OCI-LY1 (cell line): Measurements from ENCODE around the gene HERPUD1.

ENCODE experiments used
- H2AFZ ChIP-seq: fragments of 200-600 bp; sonication (generic), shearing (Covaris generic); 2 replicates; pipeline ENCODE4 v1.6.0; 2014; ENCODE audit warnings: antibody characterized with exemption, mild to moderate bottlenecking, low read length
- H3F3A ChIP-seq: fragments of 200-600 bp; sonication (generic), shearing (Covaris generic); 2 replicates; pipeline ENCODE4 v1.6.0; 2014; ENCODE audit warnings: mild to moderate bottlenecking, antibody characterized with exemption, low read length, moderate library complexity; ENCODE audit not compliant: insufficient read depth
- H3K27ac ChIP-seq: fragments of 200-600 bp; sonication (generic); 2 replicates; pipeline ENCODE4 v1.5.1; 2014; ENCODE audit warnings: low read length, mixed run types, mild to moderate bottlenecking, low read depth; ENCODE audit not compliant: poor library complexity, severe bottlenecking
- H3K27me3 ChIP-seq: fragments of 200-600 bp; sonication (generic); 2 replicates; pipeline ENCODE4 v1.6.0; 2014; ENCODE audit warnings: antibody characterized with exemption, mild to moderate bottlenecking, low read length, moderate library complexity; ENCODE audit not compliant: insufficient read depth
- H3K36me3 ChIP-seq: fragments of 200-600 bp; sonication (generic); 2 replicates; pipeline ENCODE4 v1.6.1; 2014; ENCODE audit warnings: mild to moderate bottlenecking, antibody characterized with exemption, low read length, moderate library complexity, mixed read lengths; ENCODE audit not compliant: insufficient read depth
- H3K4me1 ChIP-seq: fragments of 200-600 bp; sonication (generic); 2 replicates; pipeline ENCODE4 v1.5.1; 2014; ENCODE audit warnings: mild to moderate bottlenecking, low read length, moderate library complexity; ENCODE audit not compliant: insufficient read depth, severe bottlenecking
- H3K4me2 ChIP-seq: fragments of 200-600 bp; sonication (generic), shearing (Covaris generic); 2 replicates; pipeline ENCODE4 v1.6.1; 2014; ENCODE audit warnings: low read length
- H3K4me3 ChIP-seq: fragments of 200-600 bp; sonication (generic); 2 replicates; pipeline ENCODE4 v1.5.1; 2014; ENCODE audit warnings: low read length, low read depth, mild to moderate bottlenecking, mixed read lengths; ENCODE audit not compliant: poor library complexity, severe bottlenecking
- H3K79me2 ChIP-seq: fragments of 200-600 bp; shearing (Covaris generic); 2 replicates; pipeline ENCODE4 v1.6.1; 2016; ENCODE audit warnings: mixed run types, low read length, mixed read lengths; ENCODE audit not compliant: insufficient read depth
- H3K9ac ChIP-seq: fragments of 200-600 bp; sonication (generic), shearing (Covaris generic); 2 replicates; pipeline ENCODE4 v1.6.1; 2014; ENCODE audit warnings: mild to moderate bottlenecking, low read length, mixed read lengths
- H3K9me2 ChIP-seq: fragments of 200-600 bp; sonication (generic), shearing (Covaris generic); 2 replicates; pipeline ENCODE4 v1.6.1; 2014; ENCODE audit warnings: low read depth, mild to moderate bottlenecking, low read length, mixed read lengths
- H3K9me3 ChIP-seq: fragments of 200-600 bp; shearing (Covaris generic); 2 replicates; pipeline ENCODE4 v1.6.1; 2014; ENCODE audit warnings: low read length, mixed read lengths
- H4K20me1 ChIP-seq: fragments of 200-600 bp; sonication (generic), shearing (Covaris generic); 2 replicates; pipeline ENCODE4 v1.6.0; 2016; ENCODE audit warnings: mild to moderate bottlenecking, low read length; ENCODE audit not compliant: insufficient read depth
- EZH2 ChIP-seq: fragments of 200-600 bp; sonication (generic), shearing (Covaris generic); IDR thresholded peaks from 2 replicates; pipeline ENCODE4 v1.8.0; 2017; ENCODE audit warnings: borderline replicate concordance, mixed run types, mild to moderate bottlenecking, antibody characterized with exemption, low read length, moderate library complexity, mixed read lengths
- TF ChIP-seq, protein P1 (sequence below): fragments of 200-600 bp; sonication (generic), shearing (Covaris generic); IDR thresholded peaks from 2 replicates; pipeline ENCODE4 v1.5.1; 2017; ENCODE audit warnings: mild to moderate bottlenecking, antibody characterized with exemption, low read length, moderate library complexity, mixed read lengths

The HERPUD1 gene

DNA sequence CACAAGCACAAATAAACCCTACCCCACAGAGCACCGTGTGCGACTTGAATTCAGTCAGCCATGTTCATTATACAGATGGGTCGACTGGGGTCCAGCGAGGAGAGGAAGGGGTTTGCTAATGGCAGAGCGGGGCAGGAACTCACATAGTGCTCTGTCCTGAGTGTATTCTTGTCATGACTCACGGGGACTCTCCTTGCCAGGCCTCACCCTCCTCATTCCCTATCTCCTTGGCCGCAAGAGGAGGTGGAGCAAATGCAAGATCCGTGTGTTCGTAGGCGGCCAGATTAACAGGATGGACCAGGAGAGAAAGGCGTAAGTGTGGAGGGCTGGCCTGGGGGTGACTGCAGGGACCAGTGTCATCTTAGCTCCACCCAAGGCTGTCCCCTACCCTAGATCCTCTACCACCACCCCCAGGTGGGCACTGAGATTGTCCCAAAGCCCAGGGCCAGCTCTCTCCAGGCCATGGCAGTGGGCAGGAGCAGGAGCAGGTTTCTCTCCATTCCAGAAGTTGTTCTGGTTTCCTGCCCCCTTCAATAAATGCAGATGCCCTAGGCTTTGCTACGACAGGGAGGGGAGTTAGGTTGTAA lies 37.5 kb upstream of the HERPUD1 start:
- Histone ChIP-seq H3K4me2 (no peak overlapping the region), H3K9ac (no peak overlapping the region), H2AFZ (no peak overlapping the region), H3K27me3 (peaks cover 7% of the 10 kb centered on the region; the same call in 1 of the 2 replicates), H3K36me3 (no peaks in the 10 kb centered on the region), H3K9me3 (no peaks in the 10 kb centered on the region), H3K27ac (no peak overlapping the region), H3K4me1 (peaks cover under 1% of the 10 kb centered on the region), H4K20me1 (no peaks in the 10 kb centered on the region), H3K9me2 (no peaks in the 10 kb centered on the region), H3F3A (no peaks in the 10 kb centered on the region), H3K4me3 (no peak overlapping the region), H3K79me2 (no peaks in the 10 kb centered on the region)
- TF ChIP-seq, protein P1, sequence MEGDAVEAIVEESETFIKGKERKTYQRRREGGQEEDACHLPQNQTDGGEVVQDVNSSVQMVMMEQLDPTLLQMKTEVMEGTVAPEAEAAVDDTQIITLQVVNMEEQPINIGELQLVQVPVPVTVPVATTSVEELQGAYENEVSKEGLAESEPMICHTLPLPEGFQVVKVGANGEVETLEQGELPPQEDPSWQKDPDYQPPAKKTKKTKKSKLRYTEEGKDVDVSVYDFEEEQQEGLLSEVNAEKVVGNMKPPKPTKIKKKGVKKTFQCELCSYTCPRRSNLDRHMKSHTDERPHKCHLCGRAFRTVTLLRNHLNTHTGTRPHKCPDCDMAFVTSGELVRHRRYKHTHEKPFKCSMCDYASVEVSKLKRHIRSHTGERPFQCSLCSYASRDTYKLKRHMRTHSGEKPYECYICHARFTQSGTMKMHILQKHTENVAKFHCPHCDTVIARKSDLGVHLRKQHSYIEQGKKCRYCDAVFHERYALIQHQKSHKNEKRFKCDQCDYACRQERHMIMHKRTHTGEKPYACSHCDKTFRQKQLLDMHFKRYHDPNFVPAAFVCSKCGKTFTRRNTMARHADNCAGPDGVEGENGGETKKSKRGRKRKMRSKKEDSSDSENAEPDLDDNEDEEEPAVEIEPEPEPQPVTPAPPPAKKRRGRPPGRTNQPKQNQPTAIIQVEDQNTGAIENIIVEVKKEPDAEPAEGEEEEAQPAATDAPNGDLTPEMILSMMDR: no peak
- no peak for TF ChIP-seq EZH2

DNA sequence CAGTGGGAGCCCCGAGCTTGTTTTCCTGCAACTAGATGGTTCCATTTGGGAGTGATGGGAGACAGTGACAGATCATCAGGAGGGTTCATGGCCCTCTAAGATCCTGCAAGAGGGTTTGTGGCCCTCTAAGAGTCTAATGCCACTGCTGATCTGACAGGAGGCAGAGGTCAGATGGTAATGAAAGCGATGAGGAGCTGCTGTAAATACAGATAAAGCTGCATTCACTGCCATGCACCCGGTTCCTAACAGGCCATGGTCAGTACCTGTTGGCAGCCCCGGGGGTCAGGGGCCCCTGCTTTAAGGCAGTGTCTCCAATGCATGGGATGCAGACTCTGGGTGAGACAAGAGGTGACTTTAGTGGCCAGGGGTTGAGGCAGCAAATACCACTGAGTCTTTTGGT lies 36.1 kb upstream of the HERPUD1 start:
- TF ChIP-seq EZH2: no peak
- TF ChIP-seq, protein P1: no peak
- no peaks in the 10 kb centered on the region for H3K36me3 ChIP-seq

DNA sequence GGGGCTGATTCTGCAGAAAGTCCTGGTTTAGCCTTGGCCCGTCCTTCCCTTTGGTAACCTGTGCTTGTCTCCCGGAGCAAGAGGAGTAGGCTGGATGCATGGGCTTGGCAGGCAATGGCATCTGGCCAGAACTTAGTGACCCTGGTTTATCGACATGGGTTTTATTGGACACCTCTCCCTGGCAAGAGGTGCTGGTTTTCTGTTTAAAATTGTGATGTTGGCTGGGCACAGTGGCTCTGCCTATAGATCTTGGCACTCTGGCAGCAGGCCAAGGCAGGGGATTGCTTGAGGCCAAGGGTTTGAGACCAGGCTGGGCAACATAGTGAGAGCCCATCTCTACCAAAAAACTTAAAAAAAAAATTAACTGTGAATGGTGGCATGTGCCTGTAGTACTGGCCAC lies 35.7 kb upstream of the HERPUD1 start:
- Histone ChIP-seq H3K79me2 (no peaks in the 10 kb centered on the region), H3K9ac (no peak overlapping the region), H3K27ac (no peak overlapping the region), H4K20me1 (no peaks in the 10 kb centered on the region), H3K9me2 (no peaks in the 10 kb centered on the region), H2AFZ (no peak overlapping the region), H3K4me2 (no peak overlapping the region), H3K4me1 (no peaks in the 10 kb centered on the region), H3K4me3 (no peak overlapping the region), H3K36me3 (no peaks in the 10 kb centered on the region), H3F3A (no peaks in the 10 kb centered on the region), H3K27me3 (peaks cover 10% of the 10 kb centered on the region; the same call in 1 of the 2 replicates), H3K9me3 (no peaks in the 10 kb centered on the region)
- TF ChIP-seq EZH2: no peak
- TF ChIP-seq, protein P1: no peak

More for the DNA sequence above, 36.1 kb upstream of the HERPUD1 start:
- no peaks in the 10 kb centered on the region for H4K20me1 ChIP-seq
- H3K4me3 ChIP-seq: no peak overlapping the region
- H3K9ac ChIP-seq: no peak overlapping the region
- no peaks in the 10 kb centered on the region for H3K79me2 ChIP-seq
- H3K9me3 ChIP-seq: no peaks in the 10 kb centered on the region
- H3F3A ChIP-seq: no peaks in the 10 kb centered on the region
- H3K4me1 ChIP-seq: no peaks in the 10 kb centered on the region
- H3K27ac ChIP-seq: no peak overlapping the region
- no peak overlapping the region for H3K4me2 ChIP-seq
- no peaks in the 10 kb centered on the region for H3K9me2 ChIP-seq
- H3K27me3 ChIP-seq: peaks cover 11% of the 10 kb centered on the region; the same call in 1 of the 2 replicates
- no peak overlapping the region for H2AFZ ChIP-seq
